Adrenal gland (tissue), 12 donors: Measurements from ENCODE around the gene CCDC192. TPM values are rescaled to one million over a fixed set of nuclear protein-coding genes. Genes with fewer than 3 reads are reported as not detected.

ENCODE experiments used
- DNase-seq, 7 donors: peaks; one replicate each; pipeline ENCODE4 v3.0.0-alpha.2; 2019 to 2020
- H3K27ac ChIP-seq, 5 donors: fragments of 200-600 bp; sonication (generic) in 4 of 5; 1 replicate in 3 of 5; 2 replicates in 2 of 5; pipeline versions ENCODE4 v1.5.1 to v1.8.0; 2016 to 2020; ENCODE audit warnings: mild to moderate bottlenecking in 1 of 5
- H3K27me3 ChIP-seq: fragments of 200-600 bp; 2 replicates; pipeline ENCODE4 v1.8.0; 2021
- H3K36me3 ChIP-seq, 2 donors: fragments of 200-600 bp; replicated peaks in 1 of 2; 1 replicate in 1 of 2; 2 replicates in 1 of 2; pipeline versions ENCODE4 v1.5.1 to v1.8.0; 2018 to 2022
- H3K4me1 ChIP-seq, 2 donors: fragments of 200-600 bp; replicated peaks in 1 of 2; 1 replicate in 1 of 2; 2 replicates in 1 of 2; pipeline versions ENCODE4 v1.5.1 to v1.8.0; 2018 to 2021
- H3K4me3 ChIP-seq, 4 donors: fragments of 200-600 bp; sonication (generic) in 3 of 4; one replicate each; pipeline ENCODE4 v1.5.1; 2016 to 2018
- H3K9me3 ChIP-seq, 3 donors: fragments of 200-600 bp; sonication (generic) in 1 of 3; replicated peaks in 1 of 3; 1 replicate in 2 of 3; 2 replicates in 1 of 3; pipeline versions ENCODE4 v1.5.1 to v1.8.0; 2016 to 2021
- CTCF ChIP-seq, 6 experiments: fragments of 450-650 bp in 4 of 6; fragments of 200-600 bp in 2 of 6; sonication (generic) in 1 of 6; IDR thresholded peaks; 1 replicate in 5 of 6; 2 replicates in 1 of 6; pipeline versions ENCODE4 v1.5.1 to v1.8.0; 2016 to 2021; ENCODE audit warnings: antibody characterized with exemption in 6 of 6, mild to moderate bottlenecking in 2 of 6, moderate library complexity in 1 of 6
- POLR2A ChIP-seq, 2 donors: fragments of 450-650 bp; IDR thresholded peaks; one replicate each; pipeline ENCODE4 v1.6.1; 2017; ENCODE audit warnings: antibody characterized with exemption in 2 of 2, mild to moderate bottlenecking in 2 of 2, moderate library complexity in 1 of 2
- WGBS, 4 donors: extraction: QIAGEN DNeasy Blood & Tissue Kit in 2 of 4; methylation state at CpG; one replicate each; pipeline versions ENCODE4 v1.1.5 to v1.1.7; 2013 to 2017; 5-methylcytosine and 5-hydroxymethylcytosine counted together
- intact Hi-C, 2 donors: fragments of 100-400 bp; cut with DNase I; formaldehyde crosslinking; loops; one replicate each; pipeline versions ENCODE4 v1.14.1 to v1.15.0; 2022 to 2023
- polyA plus RNA-seq, 3 donors: library from polyadenylated mRNA; stranded (reverse); fragments of 200-250 nt in 2 of 3; fragments of 350-450 nt in 1 of 3; fragmentation: Illumina TruSeq in 1 of 3; extraction: RNeasy Lipid Tissue Mini Kit (QIAGEN cat#74804) in 1 of 3; gene quantifications; one replicate each; pipeline ENCODE4 v1.2.3, GENCODE V29; 2013 to 2014
- total RNA-seq, 9 donors: library from RNA; depleted of rRNA in 4 of 9; stranded (reverse); fragments of >200 nt in 4 of 9; fragments of 120-200 nt in 1 of 9; fragmentation: NEBNext Ultra II Directional in 1 of 9; extraction: Animal tissue kit (Norgen Biotek cat#: 25700) in 1 of 9; gene quantifications; one replicate each; pipeline versions ENCODE4 v1.1.0 to v1.2.4, GENCODE V29; 2013 to 2023
- donor health status: healthy with polysubstance abuse.
- donor health status: Bipolar disorder and iron deficiency.
- donor health status: DM: yes; HTN: yes; CAD: no.
- donor health status: DM: no; HTN: no; CAD: no.
- donor health status: DM: no; HTN: no; CAD: no.
- donor health status: DM: yes; HTN: yes; CAD: no.

Gene CCDC192
- total and polyA plus RNA-seq, 12 donors, result 0.35 to 0.56 (median 0.46) TPM; not detected in 8

- no peaks in the 10 kb centered on the region for H3K9me3 ChIP-seq
- H3K4me3 ChIP-seq, result no peak overlapping the region
- no peaks in the 10 kb centered on the region for H3K27me3 ChIP-seq
- 96 to 98% (median 98%) methylated on average over 2 of the region's 2 CpGs for WGBS, 4 donors
- no peaks in the 10 kb centered on the region for H3K4me1 ChIP-seq
- no peaks in the 10 kb centered on the region for H3K36me3 ChIP-seq
- no peak for DNase-seq
- TF ChIP-seq CTCF (IDR thresholded peaks at IDR 0.05) (no peak), POLR2A (IDR thresholded peaks at IDR 0.05) (no peak)
- intact Hi-C loops, result no loop called here
- no peak overlapping the region for H3K27ac ChIP-seq
Measured at GRCh38 chr5:127938746-127939145, 235.6 kb downstream of the CCDC192 start.

GRCh38 chr5:127940854-127941253 is 237.7 kb downstream of the CCDC192 start:
- no peak for TF ChIP-seq POLR2A (IDR thresholded peaks at IDR 0.05)
- TF ChIP-seq CTCF (IDR thresholded peaks at IDR 0.05), result no peak
- H3K9me3 ChIP-seq, result no peaks in the 10 kb centered on the region
- no peak overlapping the region for H3K27ac ChIP-seq
- H3K36me3 ChIP-seq, result no peaks in the 10 kb centered on the region
- no peaks in the 10 kb centered on the region for H3K27me3 ChIP-seq
- intact Hi-C loops, result no loop called here
- DNase-seq, result no peak
- no peaks in the 10 kb centered on the region for H3K4me1 ChIP-seq
- WGBS, 4 donors, result 70 to 86% (median 74%) methylated on average over 1 of the region's 1 CpG
- H3K4me3 ChIP-seq, result no peak overlapping the region

GRCh38 chr5:127941646-127942045 is 238.5 kb downstream of the CCDC192 start:
- Histone ChIP-seq H3K27me3 (no peaks in the 10 kb centered on the region), H3K4me1 (no peaks in the 10 kb centered on the region), H3K27ac (no peak overlapping the region), H3K4me3 (no peak overlapping the region), H3K9me3 (no peaks in the 10 kb centered on the region), H3K36me3 (no peaks in the 10 kb centered on the region)
- no peak for DNase-seq
- 62 to 78% (median 73%) methylated on average over 8 to 9 of the region's 9 CpGs for WGBS, 4 donors
- TF ChIP-seq POLR2A (IDR thresholded peaks at IDR 0.05) (no peak), CTCF (IDR thresholded peaks at IDR 0.05) (no peak)
- intact Hi-C loops, result no loop called here

- 78 to 84% (median 81%) methylated on average over 3 of the region's 3 CpGs for WGBS, 4 donors
- no peak for DNase-seq
Measured at GRCh38 chr5:127942246-127943060, 239.3 kb downstream of the CCDC192 start.

More at GRCh38 chr5:127942246-127943060, 239.3 kb downstream of the CCDC192 start:
- Histone ChIP-seq H3K4me3 (no peak overlapping the region), H3K9me3 (no peaks in the 10 kb centered on the region), H3K27me3 (no peaks in the 10 kb centered on the region), H3K36me3 (no peaks in the 10 kb centered on the region), H3K27ac (no peak overlapping the region), H3K4me1 (no peaks in the 10 kb centered on the region)
- intact Hi-C loops, result no loop called here
- TF ChIP-seq CTCF (IDR thresholded peaks at IDR 0.05) (no peak), POLR2A (IDR thresholded peaks at IDR 0.05) (no peak)
